A549 (cell line): ENCODE measurements around the gene TBC1D24.

Experiments
- CBX8 ChIP-seq: fragments of 200-600 bp; sonication (generic); IDR thresholded peaks from 2 replicates; pipeline ENCODE4 v1.6.1; 2016
- ESRRA ChIP-seq: fragments of 150-350 bp; IDR thresholded peaks from 2 replicates; pipeline ENCODE4 v1.6.1; 2014; ENCODE audit warnings: mild to moderate bottlenecking, low read length, borderline replicate concordance
- KDM1A ChIP-seq: fragments of 200-600 bp; sonication (generic); IDR thresholded peaks from 2 replicates; pipeline ENCODE4 v1.6.1; 2016; ENCODE audit warnings: low read depth, mild to moderate bottlenecking
- MAZ ChIP-seq: fragments of 150-350 bp; IDR thresholded peaks from 2 replicates; pipeline ENCODE4 v1.6.1; 2014; ENCODE audit warnings: antibody characterized with exemption, low read depth, low read length, borderline replicate concordance
- NR3C1 ChIP-seq: fragments of >200 bp; sonication (Bioruptor Twin); formaldehyde crosslinking; IDR thresholded peaks from 3 replicates; pipeline ENCODE4 v1.6.1; 2017
- PHF8 ChIP-seq: fragments of 200-600 bp; sonication (generic); IDR thresholded peaks from 2 replicates; pipeline ENCODE4 v1.6.1; 2016; ENCODE audit warnings: low read depth, mild to moderate bottlenecking, antibody characterized with exemption, moderate library complexity, borderline replicate concordance
- POLR2A ChIP-seq: IDR thresholded peaks from 2 replicates; pipeline ENCODE4 v1.6.1; 2012; ENCODE audit warnings: mild to moderate bottlenecking, low read length
- RFX5 ChIP-seq: fragments of 450-650 bp; IDR thresholded peaks from 2 replicates; pipeline ENCODE4 v1.7.1; 2014; ENCODE audit warnings: antibody characterized with exemption, mild to moderate bottlenecking, moderate library complexity
- RNF2 ChIP-seq: fragments of 200-600 bp; sonication (generic); IDR thresholded peaks from 2 replicates; pipeline ENCODE4 v1.6.1; 2016; ENCODE audit warnings: low read depth, mild to moderate bottlenecking, antibody characterized with exemption, moderate library complexity, borderline replicate concordance
- USF2 ChIP-seq: fragments of 450-650 bp; IDR thresholded peaks from 2 replicates; pipeline ENCODE4 v1.6.1; 2014; ENCODE audit warnings: antibody characterized with exemption
- TF ChIP-seq, protein P1 (sequence below): fragments of >200 bp; sonication (Bioruptor Twin); formaldehyde crosslinking; IDR thresholded peaks from 3 replicates; pipeline ENCODE4 v1.5.1; 2016
- TF ChIP-seq, protein P2 (sequence below): IDR thresholded peaks from 2 replicates; pipeline ENCODE4 v1.6.1; 2012

- TF ChIP-seq POLR2A: peak; percentile 83
- TF ChIP-seq, protein P1, sequence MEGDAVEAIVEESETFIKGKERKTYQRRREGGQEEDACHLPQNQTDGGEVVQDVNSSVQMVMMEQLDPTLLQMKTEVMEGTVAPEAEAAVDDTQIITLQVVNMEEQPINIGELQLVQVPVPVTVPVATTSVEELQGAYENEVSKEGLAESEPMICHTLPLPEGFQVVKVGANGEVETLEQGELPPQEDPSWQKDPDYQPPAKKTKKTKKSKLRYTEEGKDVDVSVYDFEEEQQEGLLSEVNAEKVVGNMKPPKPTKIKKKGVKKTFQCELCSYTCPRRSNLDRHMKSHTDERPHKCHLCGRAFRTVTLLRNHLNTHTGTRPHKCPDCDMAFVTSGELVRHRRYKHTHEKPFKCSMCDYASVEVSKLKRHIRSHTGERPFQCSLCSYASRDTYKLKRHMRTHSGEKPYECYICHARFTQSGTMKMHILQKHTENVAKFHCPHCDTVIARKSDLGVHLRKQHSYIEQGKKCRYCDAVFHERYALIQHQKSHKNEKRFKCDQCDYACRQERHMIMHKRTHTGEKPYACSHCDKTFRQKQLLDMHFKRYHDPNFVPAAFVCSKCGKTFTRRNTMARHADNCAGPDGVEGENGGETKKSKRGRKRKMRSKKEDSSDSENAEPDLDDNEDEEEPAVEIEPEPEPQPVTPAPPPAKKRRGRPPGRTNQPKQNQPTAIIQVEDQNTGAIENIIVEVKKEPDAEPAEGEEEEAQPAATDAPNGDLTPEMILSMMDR: no peak
- TF ChIP-seq PHF8: no peak
- TF ChIP-seq ESRRA: no peak
- TF ChIP-seq USF2: no peak
- TF ChIP-seq CBX8: no peak
- no peak for TF ChIP-seq NR3C1
- no peak for TF ChIP-seq MAZ
- no peak for TF ChIP-seq KDM1A
- TF ChIP-seq, protein P2, sequence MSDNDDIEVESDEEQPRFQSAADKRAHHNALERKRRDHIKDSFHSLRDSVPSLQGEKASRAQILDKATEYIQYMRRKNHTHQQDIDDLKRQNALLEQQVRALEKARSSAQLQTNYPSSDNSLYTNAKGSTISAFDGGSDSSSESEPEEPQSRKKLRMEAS: peak; percentile 89
- 0 out of 2 replicates have a peak, but pooled peaks have one; percentile 17 for TF ChIP-seq RFX5
- TF ChIP-seq RNF2: no peak; the same call in 1 of the 2 replicates
Observed at GRCh38 chr16:2429034-2429770, 45.7 kb upstream of the TBC1D24 start, which contains the start of gene CCNF.
